Measurements from ENCODE around the gene TMEM128.
"Not testable (repeated sequence)": the region's sequence is repeated elsewhere in the genome, so short reads cannot be mapped to it uniquely, and the experiment has no call there.

Gene TMEM128

DNA sequence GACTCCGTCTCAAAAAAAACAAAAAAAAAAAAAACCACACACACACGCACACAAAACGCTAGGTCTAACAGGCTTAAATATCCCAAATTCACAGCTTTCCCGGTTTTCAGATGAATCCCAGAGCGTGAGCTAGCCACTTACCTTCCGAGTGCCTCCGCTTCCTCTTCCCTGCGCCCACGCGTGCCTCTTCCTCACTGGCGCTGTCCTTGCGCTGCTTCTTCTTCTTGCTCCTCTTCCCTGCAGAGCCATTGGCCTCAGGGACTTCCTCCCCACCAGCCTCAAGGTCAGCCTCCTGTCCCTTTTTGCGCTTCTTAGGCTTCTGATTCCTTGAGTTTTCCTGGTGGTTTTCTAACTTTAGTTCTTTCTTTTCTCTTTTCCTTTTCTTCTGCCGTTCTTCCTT, 26.2 kb upstream of the TMEM128 start:
- Histone ChIP-seq H3K27me3 (ENCODE audit: control insufficient read depth in 1 of 2, insufficient read depth in 2 of 2, low read length in 2 of 2) (no peaks in the 10 kb centered on the region), H3K9ac (ENCODE audit: low read length) (no peak overlapping the region), H3K4me1 (ENCODE audit: insufficient read depth, low read length) (no peaks in the 10 kb centered on the region), H3K9me3 (ENCODE audit: low read length) (no peaks in the 10 kb centered on the region), H3K4me3 (ENCODE audit: low read depth in 1 of 2, low read length in 2 of 2) (no peak overlapping the region), H3K27ac (ENCODE audit: low read depth, low read length) (no peak overlapping the region), H3K36me3 (ENCODE audit: insufficient read depth, low read length) (peaks cover 37% of the 10 kb centered on the region)

DNA sequence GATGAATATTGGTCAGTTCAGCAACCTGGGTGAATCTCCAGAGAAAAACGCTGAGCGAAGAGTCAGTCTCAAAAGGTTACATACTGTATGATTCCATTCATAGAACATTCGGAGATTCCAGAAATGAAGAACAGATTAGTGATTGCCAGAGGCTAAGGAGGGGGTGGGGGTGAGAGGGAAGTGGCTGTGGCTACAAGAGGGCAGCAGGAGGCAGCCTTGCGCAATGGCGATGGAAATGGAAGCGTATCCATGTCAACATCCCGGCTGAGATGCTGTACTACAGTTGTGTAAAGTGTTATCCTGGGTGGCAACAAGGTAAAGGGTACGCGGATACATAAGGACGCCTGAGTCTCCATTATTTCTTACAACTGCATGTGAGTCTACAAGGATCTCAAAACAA, 23.9 kb upstream of the TMEM128 start:
- Histone ChIP-seq H3K27me3 (ENCODE audit: control insufficient read depth in 1 of 2, insufficient read depth in 2 of 2, low read length in 2 of 2) (no peaks in the 10 kb centered on the region), H3K27ac (ENCODE audit: low read depth, low read length) (no peak overlapping the region), H3K9me3 (ENCODE audit: low read length) (no peaks in the 10 kb centered on the region), H3K36me3 (ENCODE audit: insufficient read depth, low read length) (peaks cover 29% of the 10 kb centered on the region), H3K4me1 (ENCODE audit: insufficient read depth, low read length) (no peaks in the 10 kb centered on the region), H3K9ac (ENCODE audit: low read length) (no peak overlapping the region), H3K4me3 (ENCODE audit: low read depth in 1 of 2, low read length in 2 of 2) (no peak overlapping the region)

DNA sequence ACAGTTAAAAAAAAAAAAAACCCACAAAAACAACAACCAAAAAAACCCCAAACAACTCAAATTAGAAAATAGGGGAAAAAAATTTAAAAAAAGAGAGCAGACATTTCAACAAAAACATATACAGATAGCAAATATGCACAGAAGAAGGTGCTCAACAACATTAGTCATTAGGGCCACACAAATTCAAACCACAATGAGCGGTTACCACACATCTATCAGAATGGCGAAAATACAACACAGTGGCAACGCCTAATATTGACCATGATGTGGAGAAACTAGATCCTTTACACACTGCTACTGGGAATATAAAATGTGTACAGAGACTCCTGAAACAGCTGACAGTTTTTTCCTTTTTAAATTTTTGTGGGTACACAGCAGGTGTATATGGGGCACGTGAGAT, 22.5 kb upstream of the TMEM128 start:
- H3K4me3 ChIP-seq (ENCODE audit: low read depth in 1 of 2, low read length in 2 of 2), result no peak overlapping the region
- no peak overlapping the region for H3K9ac ChIP-seq (ENCODE audit: low read length)
- H3K27ac ChIP-seq (ENCODE audit: low read depth, low read length), result no peak overlapping the region
- no peaks in the 10 kb centered on the region for H3K9me3 ChIP-seq (ENCODE audit: low read length)
- no peaks in the 10 kb centered on the region for H3K4me1 ChIP-seq (ENCODE audit: insufficient read depth, low read length)
- H3K27me3 ChIP-seq (ENCODE audit: control insufficient read depth in 1 of 2, insufficient read depth in 2 of 2, low read length in 2 of 2), result no peaks in the 10 kb centered on the region
- peaks cover 32% of the 10 kb centered on the region for H3K36me3 ChIP-seq (ENCODE audit: insufficient read depth, low read length)

DNA sequence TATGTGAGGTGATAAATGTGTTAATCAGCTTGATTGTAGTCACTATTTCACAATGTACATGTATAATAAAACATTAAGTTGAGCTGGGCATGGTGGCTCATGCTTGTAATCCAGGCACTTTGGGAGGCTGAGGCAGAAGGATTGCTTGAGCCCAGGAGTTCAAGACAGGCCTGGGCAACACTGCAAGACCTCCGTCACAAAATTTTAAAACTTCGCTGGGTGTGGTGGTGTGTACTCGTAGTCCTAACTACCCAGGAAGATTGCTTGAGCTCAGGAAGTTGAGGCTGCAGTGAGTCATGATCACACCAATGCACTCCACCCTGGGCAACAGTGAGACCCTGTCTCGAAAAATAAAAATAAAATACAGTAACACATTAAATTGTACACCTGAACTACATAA, 21.8 kb upstream of the TMEM128 start:
- no peak overlapping the region for H3K4me3 ChIP-seq (ENCODE audit: low read depth in 1 of 2, low read length in 2 of 2)
- H3K9me3 ChIP-seq (ENCODE audit: low read length), result no peaks in the 10 kb centered on the region
- no peaks in the 10 kb centered on the region for H3K27me3 ChIP-seq (ENCODE audit: control insufficient read depth in 1 of 2, insufficient read depth in 2 of 2, low read length in 2 of 2)
- no peak overlapping the region for H3K9ac ChIP-seq (ENCODE audit: low read length)
- H3K36me3 ChIP-seq (ENCODE audit: insufficient read depth, low read length), result peaks cover 27% of the 10 kb centered on the region
- H3K27ac ChIP-seq (ENCODE audit: low read depth, low read length), result no peak overlapping the region
- no peaks in the 10 kb centered on the region for H3K4me1 ChIP-seq (ENCODE audit: insufficient read depth, low read length)

GRCh38 chr4:4269331-4269731, 21.3 kb upstream of the TMEM128 start:
- no peaks in the 10 kb centered on the region for H3K4me1 ChIP-seq (ENCODE audit: insufficient read depth, low read length)
- no peak overlapping the region for H3K27ac ChIP-seq (ENCODE audit: low read depth, low read length)
- H3K9ac ChIP-seq (ENCODE audit: low read length), result no peak overlapping the region
- no peaks in the 10 kb centered on the region for H3K9me3 ChIP-seq (ENCODE audit: low read length)
- no peaks in the 10 kb centered on the region for H3K27me3 ChIP-seq (ENCODE audit: control insufficient read depth in 1 of 2, insufficient read depth in 2 of 2, low read length in 2 of 2)
- H3K36me3 ChIP-seq (ENCODE audit: insufficient read depth, low read length), result peaks cover 22% of the 10 kb centered on the region
- no peak overlapping the region for H3K4me3 ChIP-seq (ENCODE audit: low read depth in 1 of 2, low read length in 2 of 2)

DNA sequence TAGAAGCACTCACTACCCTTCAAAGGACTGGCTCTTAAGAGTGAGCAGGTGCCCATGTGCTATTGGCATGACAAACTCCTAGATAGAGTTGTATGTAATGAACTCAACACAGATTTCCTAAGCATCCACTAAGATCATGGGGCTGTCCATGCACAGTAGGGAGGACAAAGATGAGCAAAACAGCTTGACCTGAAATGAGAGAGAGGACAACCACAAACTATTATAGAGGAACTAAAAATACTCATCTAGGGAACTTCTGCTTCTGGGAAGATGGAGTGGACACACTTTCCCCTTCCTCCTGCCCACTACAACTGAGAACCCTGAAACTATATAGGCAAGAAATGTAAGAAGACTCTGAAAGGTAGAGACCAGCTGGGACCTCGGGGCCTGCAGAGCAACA, 20.8 kb upstream of the TMEM128 start:
- H3K9ac ChIP-seq (ENCODE audit: low read length), result no peak overlapping the region
- H3K9me3 ChIP-seq (ENCODE audit: low read length), result no peaks in the 10 kb centered on the region
- no peak overlapping the region for H3K27ac ChIP-seq (ENCODE audit: low read depth, low read length)
- no peaks in the 10 kb centered on the region for H3K27me3 ChIP-seq (ENCODE audit: control insufficient read depth in 1 of 2, insufficient read depth in 2 of 2, low read length in 2 of 2)
- H3K36me3 ChIP-seq (ENCODE audit: insufficient read depth, low read length), result peaks cover 19% of the 10 kb centered on the region
- H3K4me1 ChIP-seq (ENCODE audit: insufficient read depth, low read length), result no peaks in the 10 kb centered on the region
- H3K4me3 ChIP-seq (ENCODE audit: low read depth in 1 of 2, low read length in 2 of 2), result no peak overlapping the region

DNA sequence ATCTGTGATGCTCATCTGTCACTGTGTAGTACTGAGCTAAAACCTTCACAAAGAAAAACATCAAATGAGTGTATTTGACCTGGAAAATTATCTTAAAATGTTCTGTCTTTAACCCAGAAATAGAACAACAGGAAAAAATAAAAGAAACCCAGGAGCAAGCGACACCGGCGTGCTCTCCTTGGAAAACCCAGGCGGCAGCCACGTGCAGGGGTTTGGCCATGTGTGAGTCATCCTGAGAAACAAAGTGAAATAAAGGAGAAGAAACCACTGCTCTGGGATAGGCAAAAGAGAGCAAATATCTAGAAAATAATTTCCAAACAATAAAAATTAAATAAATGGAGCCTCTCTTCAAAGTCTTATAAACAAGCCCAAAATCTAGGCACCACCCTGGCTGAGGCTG, 20.0 kb upstream of the TMEM128 start:
- no peak overlapping the region for H3K4me3 ChIP-seq (ENCODE audit: low read depth in 1 of 2, low read length in 2 of 2)
- H3K9ac ChIP-seq (ENCODE audit: low read length), result no peak overlapping the region
- peaks cover 13% of the 10 kb centered on the region for H3K36me3 ChIP-seq (ENCODE audit: insufficient read depth, low read length)
- no peaks in the 10 kb centered on the region for H3K4me1 ChIP-seq (ENCODE audit: insufficient read depth, low read length)
- H3K27ac ChIP-seq (ENCODE audit: low read depth, low read length), result no peak overlapping the region
- no peaks in the 10 kb centered on the region for H3K27me3 ChIP-seq (ENCODE audit: control insufficient read depth in 1 of 2, insufficient read depth in 2 of 2, low read length in 2 of 2)
- H3K9me3 ChIP-seq (ENCODE audit: low read length), result no peaks in the 10 kb centered on the region

DNA sequence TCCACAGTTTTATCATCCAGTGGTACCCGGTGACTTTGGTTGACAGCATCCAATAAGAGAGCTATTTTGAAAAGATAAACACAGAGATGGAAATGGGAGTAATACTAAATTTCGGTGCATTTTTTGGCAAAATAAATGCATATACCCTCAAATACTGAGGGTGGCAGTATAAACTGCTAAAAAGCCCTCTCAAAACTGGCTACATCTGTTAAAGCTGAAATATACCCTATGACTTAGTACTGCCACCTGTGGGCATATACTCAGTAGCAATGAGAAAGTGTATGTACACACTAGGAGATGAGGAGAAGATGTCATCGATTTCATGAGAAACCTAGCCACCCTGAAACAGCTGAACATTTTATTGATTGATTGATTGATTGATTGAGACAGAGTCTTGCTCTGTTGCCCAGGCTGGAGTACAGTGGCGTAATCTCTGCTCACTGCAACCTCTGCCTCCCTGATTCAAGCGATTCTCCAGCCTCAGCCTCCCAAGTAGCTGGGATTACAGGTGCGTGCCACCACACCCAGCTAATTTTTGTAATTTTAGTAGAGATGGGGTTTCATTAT, 12.2 kb upstream of the TMEM128 start:
- H3K36me3 ChIP-seq (ENCODE audit: insufficient read depth, low read length), result no peaks in the 10 kb centered on the region
- H3K27ac ChIP-seq (ENCODE audit: low read depth, low read length), result no peak overlapping the region
- no peaks in the 10 kb centered on the region for H3K27me3 ChIP-seq (ENCODE audit: control insufficient read depth in 1 of 2, insufficient read depth in 2 of 2, low read length in 2 of 2)
- no peaks in the 10 kb centered on the region for H3K9me3 ChIP-seq (ENCODE audit: low read length)
- no peak overlapping the region for H3K9ac ChIP-seq (ENCODE audit: low read length)
- H3K4me1 ChIP-seq (ENCODE audit: insufficient read depth, low read length), result no peaks in the 10 kb centered on the region
- no peak overlapping the region for H3K4me3 ChIP-seq (ENCODE audit: low read depth in 1 of 2, low read length in 2 of 2)

DNA sequence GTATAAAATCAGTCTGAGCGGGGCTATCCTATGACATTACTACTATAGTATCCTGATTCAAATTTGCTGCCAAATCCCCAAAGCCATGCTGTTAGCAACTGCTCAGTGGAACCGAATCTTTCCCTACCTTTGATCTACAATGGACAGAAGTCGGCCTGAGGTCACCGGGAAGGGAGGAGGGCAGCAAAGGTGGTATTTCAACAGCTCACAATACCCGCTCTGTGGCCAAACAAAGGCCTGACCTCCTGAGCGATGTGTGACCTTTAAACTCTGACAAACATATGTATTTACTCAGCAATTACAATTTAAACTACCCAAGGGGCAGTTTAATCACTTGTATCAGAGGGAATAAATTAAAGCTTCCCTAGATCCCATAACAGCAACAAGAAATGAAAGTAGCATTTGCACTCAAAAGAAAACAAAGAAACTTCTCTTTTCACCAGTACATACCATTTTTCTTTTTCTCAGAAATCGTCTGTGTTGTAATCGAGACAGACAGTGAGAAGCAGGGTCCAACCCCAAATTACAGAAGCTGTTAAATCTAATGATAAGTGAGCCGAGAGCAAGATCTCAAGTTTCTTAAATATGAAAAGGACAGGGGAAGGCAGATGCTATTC, 11.6 kb upstream of the TMEM128 start:
- Histone ChIP-seq H3K27ac (ENCODE audit: low read depth, low read length) (no peak overlapping the region), H3K27me3 (ENCODE audit: control insufficient read depth in 1 of 2, insufficient read depth in 2 of 2, low read length in 2 of 2) (no peaks in the 10 kb centered on the region), H3K36me3 (ENCODE audit: insufficient read depth, low read length) (no peaks in the 10 kb centered on the region), H3K9ac (ENCODE audit: low read length) (no peak overlapping the region), H3K9me3 (ENCODE audit: low read length) (no peaks in the 10 kb centered on the region), H3K4me3 (ENCODE audit: low read depth in 1 of 2, low read length in 2 of 2) (no peak overlapping the region), H3K4me1 (ENCODE audit: insufficient read depth, low read length) (no peaks in the 10 kb centered on the region)

DNA sequence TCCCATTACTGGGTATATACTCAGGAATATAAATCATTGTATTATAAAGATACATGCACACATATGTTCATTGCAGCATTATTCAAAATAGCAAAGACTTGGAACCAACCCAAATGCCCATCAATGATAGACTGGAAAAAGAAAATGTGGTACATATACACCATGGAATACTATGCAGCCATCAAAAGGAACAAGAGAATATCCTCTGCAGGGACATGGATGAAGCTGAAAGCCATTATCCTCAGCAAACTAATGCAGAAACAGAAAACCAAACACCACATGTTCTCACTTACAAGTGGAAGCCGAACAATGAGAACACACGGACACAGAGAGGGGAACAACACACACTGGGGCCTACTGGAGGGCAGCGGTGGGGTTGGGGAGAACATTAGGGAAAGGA, 9.7 kb upstream of the TMEM128 start:
- H3K36me3 ChIP-seq (ENCODE audit: insufficient read depth, low read length); H3K4me1 ChIP-seq (ENCODE audit: insufficient read depth, low read length); H3K4me3 ChIP-seq (ENCODE audit: low read depth in 1 of 2, low read length in 2 of 2); H3K27ac ChIP-seq (ENCODE audit: low read depth, low read length); H3K27me3 ChIP-seq (ENCODE audit: control insufficient read depth in 1 of 2, insufficient read depth in 2 of 2, low read length in 2 of 2); H3K9ac ChIP-seq (ENCODE audit: low read length); H3K9me3 ChIP-seq (ENCODE audit: low read length): not testable (repeated sequence)

- no peaks in the 10 kb centered on the region for H3K27me3 ChIP-seq (ENCODE audit: control insufficient read depth in 1 of 2, insufficient read depth in 2 of 2, low read length in 2 of 2)
- no peak overlapping the region for H3K27ac ChIP-seq (ENCODE audit: low read depth, low read length)
- H3K9ac ChIP-seq (ENCODE audit: low read length), result no peak overlapping the region
- H3K9me3 ChIP-seq (ENCODE audit: low read length), result no peaks in the 10 kb centered on the region
- H3K4me1 ChIP-seq (ENCODE audit: insufficient read depth, low read length), result no peaks in the 10 kb centered on the region
- H3K36me3 ChIP-seq (ENCODE audit: insufficient read depth, low read length), result no peaks in the 10 kb centered on the region
- no peak overlapping the region for H3K4me3 ChIP-seq (ENCODE audit: low read depth in 1 of 2, low read length in 2 of 2)
Observed at GRCh38 chr4:4256799-4257198, 8.8 kb upstream of the TMEM128 start.

DNA sequence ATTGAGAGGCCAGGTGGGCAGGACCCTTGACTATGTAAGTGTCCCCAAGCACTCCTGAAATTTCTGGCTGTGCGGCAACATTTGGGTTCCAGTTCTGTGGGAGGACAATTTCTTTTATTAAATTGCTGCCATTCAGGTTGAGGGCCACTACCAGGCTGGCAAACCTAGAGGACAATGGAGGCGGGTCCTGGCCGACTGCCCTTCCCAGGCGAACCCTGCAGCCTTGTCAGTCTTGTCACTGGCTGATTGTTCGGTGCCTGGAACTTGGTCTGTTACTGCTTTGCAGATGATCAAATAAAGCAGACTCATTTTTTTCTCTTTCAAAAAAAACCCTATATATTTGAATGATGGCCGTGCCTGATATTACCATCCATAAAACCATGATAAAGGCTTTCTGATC, 6.6 kb upstream of the TMEM128 start:
- H3K9ac ChIP-seq (ENCODE audit: low read length), result no peak overlapping the region
- no peaks in the 10 kb centered on the region for H3K4me1 ChIP-seq (ENCODE audit: insufficient read depth, low read length)
- H3K36me3 ChIP-seq (ENCODE audit: insufficient read depth, low read length), result no peaks in the 10 kb centered on the region
- no peaks in the 10 kb centered on the region for H3K9me3 ChIP-seq (ENCODE audit: low read length)
- no peak overlapping the region for H3K4me3 ChIP-seq (ENCODE audit: low read depth in 1 of 2, low read length in 2 of 2)
- no peaks in the 10 kb centered on the region for H3K27me3 ChIP-seq (ENCODE audit: control insufficient read depth in 1 of 2, insufficient read depth in 2 of 2, low read length in 2 of 2)
- no peak overlapping the region for H3K27ac ChIP-seq (ENCODE audit: low read depth, low read length)
